Fibroblast of the aortic adventitia (primary cell): ENCODE results near the gene COX5B. TPM values are rescaled to one million over a fixed set of nuclear protein-coding genes. Genes with fewer than 3 reads are reported as not detected.
A peak's percentile ranks its signal among the peaks of the same experiment; 100 is the strongest.
"Not testable (repeated sequence)": the region's sequence is repeated elsewhere in the genome, so short reads cannot be mapped to it uniquely, and the experiment has no call there.

Experiments
- DNase-seq: peaks from one replicate; pipeline ENCODE4 v3.0.0-alpha.2; 2010; ENCODE audit warnings: low read depth
- H3K4me3 ChIP-seq: 2 replicates; pipeline ENCODE4 v1.5.1; 2011; ENCODE audit warnings: low read depth, mild to moderate bottlenecking, control low read depth, low read length, moderate library complexity
- CTCF ChIP-seq: IDR thresholded peaks from 2 replicates; pipeline ENCODE4 v1.5.1; 2011; ENCODE audit warnings: mild to moderate bottlenecking, low read length, control low read depth, inconsistent platforms; ENCODE audit not compliant: insufficient read depth
- total RNA-seq: library from RNA; depleted of rRNA; stranded (reverse); fragments of >200 nt; gene quantifications from 2 replicates; pipeline ENCODE4 v1.2.3, GENCODE V29; 2012; ENCODE audit warnings: low replicate concordance

The COX5B gene
- total RNA-seq, 1 donor: 198 TPM

GRCh38 chr2:97663626-97663961 is 17.7 kb downstream of the COX5B start:
- TF ChIP-seq CTCF: no peak
- no peak for DNase-seq
- H3K4me3 ChIP-seq: peak overlapping the region; percentile 81

GRCh38 chr2:97663962-97664635 is 18.2 kb downstream of the COX5B start, which contains the start of gene ACTR1B:
TSS of gene ACTR1B (minus strand) at chr2:97664044. CDS start at chr2:97663890, 154 bp downstream.
- peak; percentile 97 for DNase-seq
- peak within 1 kb of the TSS; percentile 81 for H3K4me3 ChIP-seq
- peak; percentile 63 for TF ChIP-seq CTCF

GRCh38 chr2:97664636-97664970 is 18.7 kb downstream of the COX5B start:
- peak overlapping the region; percentile 81 for H3K4me3 ChIP-seq
- no peak for DNase-seq
- no peak for TF ChIP-seq CTCF

GRCh38 chr2:97669448-97669847 is 23.6 kb downstream of the COX5B start, which contains the start of gene C2orf92:
TSS of gene C2orf92 (plus strand) at chr2:97669713. CDS start at chr2:97669789, 76 bp downstream.
- no peak within 1 kb of the TSS for H3K4me3 ChIP-seq
- no peak for DNase-seq
- no peak for TF ChIP-seq CTCF

GRCh38 chr2:97670471-97670870 is 24.6 kb downstream of the COX5B start:
- no peak overlapping the region for H3K4me3 ChIP-seq
- no peak for DNase-seq
- no peak for TF ChIP-seq CTCF

- no peak overlapping the region for H3K4me3 ChIP-seq
- no peak for DNase-seq
- no peak for TF ChIP-seq CTCF
Observed at GRCh38 chr2:97671526-97671925, 25.7 kb downstream of the COX5B start.

- H3K4me3 ChIP-seq, DNase-seq: not testable (repeated sequence)
Observed at GRCh38 chr2:97672606-97673140, 26.8 kb downstream of the COX5B start.
